GM18951 (cell line): Measurements from ENCODE around the gene TTC7B.
"Not testable (repeated sequence)": the region's sequence is repeated elsewhere in the genome, so short reads cannot be mapped to it uniquely, and the experiment has no call there.

Experiments
- POLR2A ChIP-seq: IDR thresholded peaks from 4 replicates; pipeline ENCODE4 v1.6.1; 2011; ENCODE audit warnings: mild to moderate bottlenecking; ENCODE audit not compliant: insufficient read length, insufficient read depth; ENCODE audit errors: extremely low read depth
- in situ Hi-C: fragments of 300-500 bp; cut with MboI; formaldehyde crosslinking; loops from one replicate; pipeline ENCODE4 v1.12.0; 2022; ENCODE audit warnings: low sequenced_read_pairs, mixed read lengths, inconsistent platforms; ENCODE audit not compliant: unreplicated experiment

TTC7B gene, protein sequence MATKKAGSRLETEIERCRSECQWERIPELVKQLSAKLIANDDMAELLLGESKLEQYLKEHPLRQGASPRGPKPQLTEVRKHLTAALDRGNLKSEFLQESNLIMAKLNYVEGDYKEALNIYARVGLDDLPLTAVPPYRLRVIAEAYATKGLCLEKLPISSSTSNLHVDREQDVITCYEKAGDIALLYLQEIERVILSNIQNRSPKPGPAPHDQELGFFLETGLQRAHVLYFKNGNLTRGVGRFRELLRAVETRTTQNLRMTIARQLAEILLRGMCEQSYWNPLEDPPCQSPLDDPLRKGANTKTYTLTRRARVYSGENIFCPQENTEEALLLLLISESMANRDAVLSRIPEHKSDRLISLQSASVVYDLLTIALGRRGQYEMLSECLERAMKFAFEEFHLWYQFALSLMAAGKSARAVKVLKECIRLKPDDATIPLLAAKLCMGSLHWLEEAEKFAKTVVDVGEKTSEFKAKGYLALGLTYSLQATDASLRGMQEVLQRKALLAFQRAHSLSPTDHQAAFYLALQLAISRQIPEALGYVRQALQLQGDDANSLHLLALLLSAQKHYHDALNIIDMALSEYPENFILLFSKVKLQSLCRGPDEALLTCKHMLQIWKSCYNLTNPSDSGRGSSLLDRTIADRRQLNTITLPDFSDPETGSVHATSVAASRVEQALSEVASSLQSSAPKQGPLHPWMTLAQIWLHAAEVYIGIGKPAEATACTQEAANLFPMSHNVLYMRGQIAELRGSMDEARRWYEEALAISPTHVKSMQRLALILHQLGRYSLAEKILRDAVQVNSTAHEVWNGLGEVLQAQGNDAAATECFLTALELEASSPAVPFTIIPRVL

DNA sequence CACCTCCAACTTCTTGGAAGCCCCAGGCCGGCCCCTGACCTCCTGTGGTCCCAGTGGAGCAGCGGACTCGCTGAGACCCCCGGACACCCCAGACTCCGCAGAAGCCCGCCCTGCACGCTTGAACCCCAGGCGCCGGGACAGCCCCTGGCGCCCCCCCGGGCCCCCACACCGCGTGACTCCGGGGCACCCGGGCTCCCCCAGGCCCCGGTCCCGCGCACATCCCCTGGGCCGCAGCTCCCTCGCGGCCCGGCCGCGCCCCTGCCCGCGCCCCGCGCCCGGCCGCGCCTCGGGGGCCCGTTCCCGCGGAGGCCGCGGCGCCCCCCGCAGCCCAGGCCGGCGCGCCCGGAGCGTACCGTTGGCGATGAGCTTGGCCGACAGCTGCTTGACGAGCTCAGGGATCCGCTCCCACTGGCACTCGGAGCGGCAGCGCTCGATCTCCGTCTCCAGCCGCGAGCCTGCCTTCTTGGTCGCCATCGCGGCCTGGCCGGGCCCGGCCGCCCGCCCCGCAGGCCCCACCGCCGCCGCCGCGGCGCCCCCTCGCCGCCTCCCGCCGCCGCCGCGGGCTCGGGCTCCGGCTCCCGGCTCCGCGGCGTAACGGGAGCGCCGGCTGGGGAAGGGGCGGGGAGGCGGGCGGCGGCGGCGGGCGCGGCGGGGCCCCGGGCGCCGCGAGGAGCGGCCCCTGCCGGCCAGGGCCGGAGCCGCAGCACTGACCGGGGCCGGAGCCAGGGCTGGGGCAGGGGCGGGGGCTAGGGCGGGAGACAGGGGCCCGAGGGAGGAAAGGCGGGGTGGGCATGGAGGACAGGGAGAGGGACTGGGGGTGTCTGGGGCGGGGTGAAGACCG lies at the start of gene TTC7B:
Gene TTC7B (minus strand): TSS at position 609 of the 841 bp plus-strand sequence. CDS start 135 bp downstream, at position 474.
- TF ChIP-seq POLR2A, result no peak

DNA sequence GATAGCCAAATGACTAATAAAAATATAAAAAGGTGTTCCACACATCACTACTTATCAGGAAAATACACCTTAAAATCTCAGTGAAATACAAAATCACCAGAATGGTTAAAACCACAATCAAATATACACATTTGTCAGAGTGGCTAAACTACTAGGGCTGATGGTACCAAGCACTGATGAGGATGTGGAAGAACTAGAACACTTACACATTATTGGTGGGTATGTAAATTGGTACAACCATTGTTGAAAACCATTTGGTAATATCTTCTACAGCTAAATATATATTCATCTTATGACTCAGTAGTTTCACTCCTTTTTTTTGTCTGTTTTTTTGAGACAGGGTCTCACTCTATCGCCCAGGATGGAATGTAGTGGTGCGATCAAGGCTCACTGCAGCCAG lies 48.5 kb upstream of the TTC7B start:
- in situ Hi-C loops, result no loop called here
- TF ChIP-seq POLR2A, result no peak

More for the DNA sequence above, at the start of gene TTC7B:
- in situ Hi-C loops, result no loop called here

DNA sequence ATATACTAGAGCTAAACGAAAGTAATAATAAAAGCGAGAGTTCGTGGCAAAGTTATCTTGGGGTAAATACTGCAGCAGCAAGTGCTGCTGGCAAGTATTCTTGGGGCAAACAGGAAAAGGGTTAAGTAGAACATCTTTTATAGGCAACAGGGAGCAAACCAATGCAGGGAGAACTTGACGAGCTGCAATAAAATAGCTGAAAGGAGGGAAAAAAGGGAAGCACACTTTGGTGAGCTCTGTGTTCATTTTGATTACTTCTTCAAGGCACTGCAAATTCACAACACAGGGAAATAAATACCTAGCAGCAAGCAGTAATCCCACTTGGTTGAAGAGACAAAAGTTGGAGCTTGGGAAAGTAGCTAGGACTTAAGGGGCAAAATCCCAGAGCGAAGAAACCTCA lies 42.3 kb upstream of the TTC7B start:
- in situ Hi-C loops, result no loop called here
- TF ChIP-seq POLR2A, result no peak

DNA sequence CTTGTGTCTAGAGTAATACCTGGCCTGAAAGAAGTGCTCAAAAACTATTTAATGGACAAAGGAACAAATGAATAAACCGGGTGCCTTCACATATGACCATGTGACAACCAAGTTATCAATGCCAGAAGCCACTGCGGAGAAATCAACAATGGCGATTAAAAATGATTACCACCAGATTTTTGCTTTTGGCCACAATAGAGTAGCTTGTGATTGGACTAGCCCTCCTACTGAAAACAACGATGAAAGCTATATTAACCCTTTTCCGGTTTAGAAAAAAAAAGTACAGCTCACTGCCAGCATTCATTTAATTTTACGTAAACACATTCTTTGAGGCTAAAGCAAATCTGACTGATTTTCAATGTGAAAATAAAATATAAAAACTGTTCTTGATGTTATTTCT lies 41.6 kb upstream of the TTC7B start:
- TF ChIP-seq POLR2A, result no peak
- in situ Hi-C loops, result no loop called here

DNA sequence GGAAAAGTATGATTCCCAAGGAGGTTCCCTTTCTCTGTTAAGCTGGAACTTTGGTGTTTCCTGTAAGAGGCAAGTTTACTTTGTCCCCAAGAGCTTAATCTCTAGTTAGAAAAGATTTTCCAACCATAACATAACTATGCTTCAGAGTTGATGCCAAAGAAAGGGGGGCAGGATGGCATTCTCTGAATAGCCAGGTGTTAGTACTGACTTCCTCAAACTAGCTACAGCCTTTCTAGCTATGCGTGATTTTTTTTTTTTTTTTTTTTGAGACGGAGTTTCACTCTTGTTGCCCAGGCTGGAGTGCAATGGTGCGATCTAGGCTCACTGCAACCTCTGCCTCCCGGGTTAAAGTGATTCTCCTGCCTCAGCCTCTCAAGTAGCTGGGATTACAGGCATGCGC lies 39.9 kb upstream of the TTC7B start:
- in situ Hi-C loops, result not testable (repeated sequence)

DNA sequence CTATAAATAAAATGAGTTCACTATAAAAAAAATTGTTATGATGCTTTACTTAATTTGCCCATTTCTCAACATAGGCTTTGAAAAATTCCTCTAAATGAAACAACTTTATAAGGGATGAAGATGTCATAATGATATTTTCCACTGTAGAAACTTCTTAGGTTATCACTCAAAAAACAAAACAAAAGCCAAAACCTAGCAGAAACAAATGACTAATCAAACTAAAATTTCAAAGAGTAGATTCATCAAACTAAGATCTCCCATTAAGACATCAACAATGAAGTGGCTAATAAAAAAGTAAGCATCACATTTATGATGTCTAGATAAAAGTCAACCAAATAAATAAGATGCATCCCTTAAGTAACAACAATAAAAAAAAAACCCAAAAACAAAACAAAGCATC lies 36.9 kb upstream of the TTC7B start:
- in situ Hi-C loops, result no loop called here
- TF ChIP-seq POLR2A, result no peak

DNA sequence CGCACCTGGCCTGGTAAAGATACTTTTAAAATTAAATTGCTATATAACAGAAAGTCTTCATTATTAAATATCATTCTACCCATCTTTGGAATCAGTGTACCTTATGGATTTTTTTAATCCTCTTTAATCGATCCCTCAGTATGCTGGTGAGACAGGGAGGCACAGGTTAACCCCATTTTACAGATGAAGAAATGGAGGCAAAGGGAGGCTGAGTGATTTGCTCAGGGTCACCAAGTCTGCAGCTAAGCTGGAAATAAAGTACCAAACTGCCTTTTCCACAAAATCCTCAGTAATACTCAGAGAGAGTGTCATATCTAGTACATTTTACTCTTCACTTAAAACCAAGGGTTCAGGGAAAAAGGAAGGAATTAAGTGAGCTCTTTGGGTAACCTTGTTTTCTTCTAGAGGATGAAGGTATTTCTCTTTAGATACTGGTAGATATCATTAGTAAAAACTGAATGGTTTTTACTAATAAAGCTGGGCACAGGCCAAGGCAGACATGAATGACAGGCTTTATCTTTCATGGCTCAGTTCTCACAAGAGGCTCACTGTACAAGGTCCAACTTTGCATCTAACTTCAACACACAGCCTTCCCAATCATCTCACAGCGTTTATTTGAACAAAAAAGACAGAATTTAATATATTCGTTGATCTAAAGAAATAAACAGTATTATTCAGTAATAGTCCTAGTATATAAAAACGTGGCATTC lies 35.3 kb upstream of the TTC7B start:
- no peak for TF ChIP-seq POLR2A
- in situ Hi-C loops, result no loop called here

DNA sequence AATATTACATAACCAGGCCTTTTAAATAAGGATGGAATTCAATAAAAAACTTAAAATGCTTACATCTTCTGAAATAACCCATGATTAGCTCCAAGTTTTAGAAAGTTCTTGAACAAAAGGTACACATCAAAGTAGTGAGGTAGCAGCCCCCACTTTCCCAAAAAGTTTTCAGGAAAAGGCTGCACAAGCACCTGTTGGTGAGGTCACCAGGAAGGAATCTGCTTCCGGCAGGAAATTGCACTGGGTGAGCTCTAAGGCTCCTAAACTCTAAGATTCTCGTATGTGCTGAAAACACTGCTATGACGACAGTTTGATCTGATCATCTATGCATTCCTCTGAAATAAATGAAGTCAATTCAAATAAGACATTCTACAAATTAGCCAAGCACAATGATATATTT lies 34.3 kb upstream of the TTC7B start:
- no peak for TF ChIP-seq POLR2A
- in situ Hi-C loops, result no loop called here

DNA sequence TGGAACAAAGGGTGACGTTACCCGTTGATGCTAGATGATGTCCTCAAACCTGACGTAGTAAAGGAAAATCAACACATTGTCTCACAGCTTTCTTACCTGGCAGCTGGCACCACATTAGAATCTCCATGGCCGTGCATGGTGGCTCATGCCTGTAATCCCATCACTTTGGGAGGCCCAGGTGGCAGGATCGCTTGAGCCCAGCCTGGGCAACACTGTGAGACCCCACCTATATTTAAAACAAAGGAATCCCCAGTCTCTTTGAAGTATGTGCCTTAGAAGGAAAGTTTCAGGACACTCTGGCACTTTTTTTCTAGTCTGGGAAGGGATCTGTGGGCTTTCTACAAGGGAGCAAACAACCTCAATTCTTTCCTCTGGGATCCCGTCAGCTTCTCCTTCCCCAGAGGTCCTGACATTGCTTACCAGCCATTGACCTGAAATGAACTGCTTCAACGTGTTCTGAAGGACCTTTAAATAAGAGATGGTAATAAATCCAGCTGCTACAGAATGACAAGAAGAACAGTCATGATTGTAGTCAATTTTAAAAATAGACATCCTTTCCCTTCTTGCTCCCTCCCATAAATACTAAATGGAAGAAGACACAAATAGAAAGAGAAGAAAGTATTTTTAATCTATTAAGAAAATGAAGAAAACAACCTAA lies 33.7 kb upstream of the TTC7B start:
- no peak for TF ChIP-seq POLR2A
- in situ Hi-C loops, result no loop called here

DNA sequence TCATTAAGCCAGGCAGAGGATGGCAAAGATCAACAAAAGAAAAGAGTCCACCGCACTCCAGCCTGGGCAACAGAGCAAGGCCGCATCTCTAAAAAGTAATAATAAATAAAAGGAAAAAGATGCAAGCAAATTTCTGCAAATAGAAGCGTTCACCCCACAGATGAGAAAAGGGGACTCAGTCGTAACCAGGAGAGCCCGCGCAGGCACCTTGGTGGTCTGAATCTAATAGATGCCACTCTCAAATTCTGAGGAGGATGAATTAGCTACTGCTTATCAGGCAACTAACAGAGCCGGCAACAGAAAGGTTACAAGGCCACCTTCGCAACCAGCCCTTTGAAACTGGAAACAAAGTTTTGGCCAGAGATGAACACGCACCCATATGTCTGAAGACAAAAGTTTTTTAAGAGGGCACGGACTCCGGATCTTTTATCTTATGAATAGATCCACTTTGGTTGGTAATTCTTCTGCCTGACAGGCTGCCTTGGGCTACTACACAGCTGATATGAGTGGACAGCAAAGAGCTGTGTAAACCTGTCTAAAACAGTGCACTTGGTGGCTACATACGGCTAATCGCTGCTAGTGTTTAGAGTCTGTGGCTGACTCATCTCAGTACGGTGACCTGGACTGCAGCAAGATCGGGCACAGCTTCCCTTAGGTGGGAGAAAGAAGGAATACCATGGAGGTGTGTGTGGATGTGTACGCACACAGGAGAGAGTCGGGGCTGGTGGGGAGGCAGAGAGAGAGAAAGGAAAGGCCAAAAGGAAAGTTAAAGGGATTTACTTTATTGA lies 32.9 kb upstream of the TTC7B start:
- TF ChIP-seq POLR2A, result no peak
- in situ Hi-C loops, result no loop called here

DNA sequence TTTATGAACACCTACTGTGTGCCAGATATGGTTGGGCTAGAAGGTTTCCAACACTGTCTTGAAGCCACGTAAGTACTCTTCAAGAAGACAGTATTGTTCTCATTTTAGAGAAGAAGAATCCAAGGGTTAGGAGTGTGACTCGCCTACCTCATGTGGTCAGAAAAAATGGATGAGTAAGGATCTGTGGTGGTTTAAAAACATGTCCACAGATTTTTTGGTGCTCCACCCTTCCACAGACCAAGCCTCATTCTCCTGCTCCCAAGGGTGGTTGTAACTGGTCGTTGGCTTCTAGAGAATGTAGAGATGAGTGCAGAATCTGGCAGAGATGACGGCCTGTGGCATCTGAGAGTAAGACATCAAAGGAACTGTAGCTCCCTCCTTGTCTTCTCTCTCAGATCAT lies 30.3 kb upstream of the TTC7B start:
- TF ChIP-seq POLR2A, result no peak

More for the DNA sequence above, 30.3 kb upstream of the TTC7B start:
- in situ Hi-C loops, result no loop called here
